ENCODE data around the gene CPNE5. TPM values are rescaled to one million over a fixed set of nuclear protein-coding genes. Genes with fewer than 3 reads are reported as not detected.

CPNE5 gene
- polyA plus RNA-seq, 1 donor (not counting 4 experiments of a cell fraction or from before 2014, with no cell fraction given), result 0.05 TPM

DNA sequence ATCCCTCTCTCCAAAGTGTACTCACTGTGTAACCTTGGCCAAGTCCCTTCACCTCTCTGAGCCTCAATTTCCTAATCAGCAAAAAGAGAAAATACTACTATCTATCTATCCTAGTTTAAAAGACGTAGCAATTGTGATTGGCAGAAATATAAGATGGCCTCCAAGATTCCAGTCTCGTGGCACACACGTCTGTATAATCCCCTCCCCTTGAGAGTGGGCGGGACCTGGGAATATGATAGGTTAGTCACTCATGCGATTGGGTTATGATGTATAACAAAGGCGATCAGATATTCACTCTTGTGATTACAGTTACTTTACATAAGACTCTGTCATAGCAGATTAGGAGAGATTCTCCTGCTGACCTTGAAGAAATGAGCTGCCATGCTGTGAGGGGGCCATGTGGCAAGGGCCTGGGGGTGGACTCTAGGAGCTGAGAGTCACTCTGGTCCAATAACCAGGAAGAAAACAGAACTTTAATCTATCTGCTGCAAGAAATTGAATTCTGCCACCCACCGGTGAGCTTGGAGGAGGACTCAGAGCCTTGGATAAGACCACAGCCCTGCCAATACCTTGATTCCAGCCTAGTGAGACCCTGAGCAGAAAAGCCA is 6.0 kb downstream of the CPNE5 start:
- H2AFZ ChIP-seq (ENCODE audit: control insufficient read depth, low read length), result no peak overlapping the region
- no peak for DNase-seq (ENCODE audit: low read depth, low spot score)
- no peak for FAIRE-seq
- no peaks in the 10 kb centered on the region for H3K36me3 ChIP-seq (ENCODE audit: control insufficient read depth in 2 of 2, extremely low read depth in 1 of 2, insufficient read depth in 2 of 2, low read length in 2 of 2)
- H4K20me1 ChIP-seq (ENCODE audit: control insufficient read depth, extremely low read depth, insufficient read depth, low read length), result no peaks in the 10 kb centered on the region
- H3K9me3 ChIP-seq (ENCODE audit: control insufficient read depth, low read depth, low read length), result no peaks in the 10 kb centered on the region
- no peaks in the 10 kb centered on the region for H3K79me2 ChIP-seq (ENCODE audit: control insufficient read depth, insufficient read depth, low read length)
- H3K4me2 ChIP-seq (ENCODE audit: control insufficient read depth, extremely low read depth, insufficient read depth, low read depth, low read length), result no peak overlapping the region
- H3K9me1 ChIP-seq (ENCODE audit: control insufficient read depth, extremely low read depth, insufficient read depth, low read length), result no peaks in the 10 kb centered on the region
- peaks cover 8% of the 10 kb centered on the region for H3K4me1 ChIP-seq (ENCODE audit: control insufficient read depth, extremely low read depth, insufficient read depth, low read length)
- TF ChIP-seq, protein P1, sequence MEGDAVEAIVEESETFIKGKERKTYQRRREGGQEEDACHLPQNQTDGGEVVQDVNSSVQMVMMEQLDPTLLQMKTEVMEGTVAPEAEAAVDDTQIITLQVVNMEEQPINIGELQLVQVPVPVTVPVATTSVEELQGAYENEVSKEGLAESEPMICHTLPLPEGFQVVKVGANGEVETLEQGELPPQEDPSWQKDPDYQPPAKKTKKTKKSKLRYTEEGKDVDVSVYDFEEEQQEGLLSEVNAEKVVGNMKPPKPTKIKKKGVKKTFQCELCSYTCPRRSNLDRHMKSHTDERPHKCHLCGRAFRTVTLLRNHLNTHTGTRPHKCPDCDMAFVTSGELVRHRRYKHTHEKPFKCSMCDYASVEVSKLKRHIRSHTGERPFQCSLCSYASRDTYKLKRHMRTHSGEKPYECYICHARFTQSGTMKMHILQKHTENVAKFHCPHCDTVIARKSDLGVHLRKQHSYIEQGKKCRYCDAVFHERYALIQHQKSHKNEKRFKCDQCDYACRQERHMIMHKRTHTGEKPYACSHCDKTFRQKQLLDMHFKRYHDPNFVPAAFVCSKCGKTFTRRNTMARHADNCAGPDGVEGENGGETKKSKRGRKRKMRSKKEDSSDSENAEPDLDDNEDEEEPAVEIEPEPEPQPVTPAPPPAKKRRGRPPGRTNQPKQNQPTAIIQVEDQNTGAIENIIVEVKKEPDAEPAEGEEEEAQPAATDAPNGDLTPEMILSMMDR (optimal IDR thresholded peaks at IDR 0.05 in 1 of 3, IDR thresholded peaks at IDR 0.05 in 1 of 3, conservative IDR thresholded peaks at IDR 0.05 in 1 of 3; ENCODE audit: extremely low read depth in 1 of 3, insufficient read depth in 2 of 3, low read length in 3 of 3), result no peak
- no peak for TF ChIP-seq EZH2 (IDR thresholded peaks at IDR 0.05; ENCODE audit: low read length)
- H3K9ac ChIP-seq (ENCODE audit: control insufficient read depth, extremely low read depth, insufficient read depth, low read length), result no peak overlapping the region
- H3K27me3 ChIP-seq (ENCODE audit: control insufficient read depth, extremely low read depth, insufficient read depth, low read length), result peaks cover 18% of the 10 kb centered on the region
- H3K27ac ChIP-seq (ENCODE audit: control insufficient read depth, insufficient read depth, low read length), result no peak overlapping the region
- no peak overlapping the region for H3K4me3 ChIP-seq (ENCODE audit: control insufficient read depth in 2 of 3, extremely low read depth in 1 of 3, insufficient read depth in 2 of 3, low read depth in 1 of 3, low read length in 3 of 3)
- dilution Hi-C loops (cut with MboI; ENCODE audit: extremely low pct_ligation_motif_present, low sequenced_read_pairs), result no loop called here

DNA sequence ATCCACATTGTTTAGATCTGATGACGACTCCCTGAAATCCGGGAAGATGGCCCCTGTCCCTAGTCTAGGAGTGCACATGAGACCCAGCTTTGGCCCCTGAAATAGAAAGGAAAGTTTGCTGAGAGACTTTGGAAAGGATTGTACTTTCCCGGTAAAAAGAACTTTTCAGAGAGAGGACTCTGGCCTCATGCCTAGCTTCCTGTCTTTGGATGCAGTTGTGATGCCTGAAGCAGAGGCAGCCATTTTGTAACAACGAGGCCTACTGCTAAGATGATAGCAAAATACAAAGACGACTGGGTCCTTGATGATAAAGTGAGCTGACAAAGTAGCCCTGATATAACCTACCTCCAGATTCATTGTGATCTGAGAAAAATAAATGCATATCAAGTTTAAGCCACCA is 6.9 kb downstream of the CPNE5 start:
- no peak overlapping the region for H3K4me2 ChIP-seq (ENCODE audit: control insufficient read depth, extremely low read depth, insufficient read depth, low read depth, low read length)
- H3K4me3 ChIP-seq (ENCODE audit: control insufficient read depth in 2 of 3, extremely low read depth in 1 of 3, insufficient read depth in 2 of 3, low read depth in 1 of 3, low read length in 3 of 3), result no peak overlapping the region
- TF ChIP-seq EZH2 (IDR thresholded peaks at IDR 0.05; ENCODE audit: low read length), result no peak
- TF ChIP-seq, protein P1 (optimal IDR thresholded peaks at IDR 0.05 in 1 of 3, IDR thresholded peaks at IDR 0.05 in 1 of 3, conservative IDR thresholded peaks at IDR 0.05 in 1 of 3; ENCODE audit: extremely low read depth in 1 of 3, insufficient read depth in 2 of 3, low read length in 3 of 3), result no peak
- H3K79me2 ChIP-seq (ENCODE audit: control insufficient read depth, insufficient read depth, low read length), result no peaks in the 10 kb centered on the region
- H3K27ac ChIP-seq (ENCODE audit: control insufficient read depth, insufficient read depth, low read length), result no peak overlapping the region
- peaks cover 13% of the 10 kb centered on the region for H3K4me1 ChIP-seq (ENCODE audit: control insufficient read depth, extremely low read depth, insufficient read depth, low read length)
- no peak for FAIRE-seq
- H3K27me3 ChIP-seq (ENCODE audit: control insufficient read depth, extremely low read depth, insufficient read depth, low read length), result peaks cover 8% of the 10 kb centered on the region
- DNase-seq (ENCODE audit: low read depth, low spot score), result no peak
- dilution Hi-C loops (cut with MboI; ENCODE audit: extremely low pct_ligation_motif_present, low sequenced_read_pairs), result no loop called here
- no peaks in the 10 kb centered on the region for H4K20me1 ChIP-seq (ENCODE audit: control insufficient read depth, extremely low read depth, insufficient read depth, low read length)
- no peaks in the 10 kb centered on the region for H3K9me1 ChIP-seq (ENCODE audit: control insufficient read depth, extremely low read depth, insufficient read depth, low read length)
- no peak overlapping the region for H2AFZ ChIP-seq (ENCODE audit: control insufficient read depth, low read length)
- H3K9me3 ChIP-seq (ENCODE audit: control insufficient read depth, low read depth, low read length), result no peaks in the 10 kb centered on the region
- no peaks in the 10 kb centered on the region for H3K36me3 ChIP-seq (ENCODE audit: control insufficient read depth in 2 of 2, extremely low read depth in 1 of 2, insufficient read depth in 2 of 2, low read length in 2 of 2)
- no peak overlapping the region for H3K9ac ChIP-seq (ENCODE audit: control insufficient read depth, extremely low read depth, insufficient read depth, low read length)

Data from keratinocyte (primary cell).